ENCODE results near the gene IBA57.
"Not testable (repeated sequence)": the region's sequence is repeated elsewhere in the genome, so short reads cannot be mapped to it uniquely, and the experiment has no call there.

Gene IBA57

DNA sequence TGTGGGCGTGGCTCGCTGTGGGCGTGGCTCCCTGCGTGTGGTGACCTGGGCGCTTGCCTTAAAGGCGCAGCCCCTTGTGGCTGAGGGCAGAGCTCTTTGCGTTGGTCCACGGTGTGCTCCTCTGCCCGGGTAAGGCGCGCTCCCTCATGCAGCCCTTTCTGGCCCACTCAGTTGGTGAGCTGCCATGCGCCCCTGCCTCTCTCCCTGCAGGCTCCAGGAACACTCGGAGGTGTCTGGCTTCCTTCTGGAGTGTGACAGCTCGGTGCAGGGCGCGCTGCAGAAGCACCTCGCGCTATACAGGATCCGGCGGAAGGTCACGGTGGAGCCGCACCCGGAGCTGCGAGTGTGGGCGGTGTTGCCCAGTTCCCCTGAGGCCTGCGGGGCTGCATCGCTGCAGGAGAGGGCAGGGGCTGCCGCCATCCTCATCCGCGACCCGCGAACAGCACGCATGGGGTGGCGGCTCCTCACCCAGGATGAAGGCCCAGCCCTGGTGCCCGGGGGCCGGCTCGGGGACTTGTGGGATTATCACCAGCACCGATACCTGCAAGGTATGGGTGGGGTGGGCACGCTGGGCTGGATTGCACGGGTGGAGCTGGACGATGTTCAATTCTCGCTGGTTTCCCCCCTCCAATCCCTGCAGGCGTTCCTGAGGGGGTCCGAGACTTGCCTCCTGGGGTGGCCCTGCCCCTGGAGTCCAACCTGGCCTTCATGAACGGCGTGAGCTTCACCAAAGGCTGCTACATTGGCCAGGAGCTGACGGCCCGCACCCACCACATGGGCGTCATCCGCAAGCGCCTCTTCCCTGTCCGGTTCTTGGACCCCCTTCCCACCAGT is 9.1 kb downstream of the IBA57 start:
- DNase-seq = peak; percentile 21

DNA sequence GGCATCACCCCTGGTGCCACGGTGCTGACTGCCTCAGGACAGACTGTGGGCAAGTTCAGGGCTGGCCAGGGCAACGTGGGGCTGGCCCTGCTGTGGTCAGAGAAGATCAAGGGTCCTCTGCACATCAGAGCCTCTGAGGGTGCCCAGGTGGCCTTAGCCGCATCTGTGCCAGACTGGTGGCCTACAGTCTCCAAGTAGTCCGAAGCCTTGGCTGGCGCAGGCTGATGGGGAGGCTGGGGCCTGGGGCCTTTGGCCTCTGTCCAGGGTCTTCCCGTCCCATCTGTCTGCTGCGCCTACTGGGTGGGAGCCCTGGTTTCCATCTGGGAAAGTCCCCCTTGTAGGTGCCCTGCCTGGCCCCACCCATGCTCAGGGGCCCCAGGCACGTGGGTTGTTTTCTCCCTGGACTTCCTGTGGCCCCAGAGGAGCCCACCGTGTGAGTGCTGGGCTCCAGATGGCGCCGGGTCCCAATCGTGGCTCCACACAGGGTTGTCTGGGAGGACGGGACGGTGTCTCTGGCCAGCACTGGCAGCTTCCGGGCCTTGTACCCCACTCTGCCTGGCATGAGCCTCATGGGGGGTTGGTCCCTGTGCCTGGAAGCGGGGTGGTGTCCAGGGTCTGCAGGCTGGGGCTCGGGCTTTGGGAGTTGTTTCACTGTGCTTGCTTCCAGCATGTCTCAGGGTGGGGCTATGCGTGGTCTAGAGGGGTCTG is 9.9 kb downstream of the IBA57 start:
- no peak for DNase-seq

DNA sequence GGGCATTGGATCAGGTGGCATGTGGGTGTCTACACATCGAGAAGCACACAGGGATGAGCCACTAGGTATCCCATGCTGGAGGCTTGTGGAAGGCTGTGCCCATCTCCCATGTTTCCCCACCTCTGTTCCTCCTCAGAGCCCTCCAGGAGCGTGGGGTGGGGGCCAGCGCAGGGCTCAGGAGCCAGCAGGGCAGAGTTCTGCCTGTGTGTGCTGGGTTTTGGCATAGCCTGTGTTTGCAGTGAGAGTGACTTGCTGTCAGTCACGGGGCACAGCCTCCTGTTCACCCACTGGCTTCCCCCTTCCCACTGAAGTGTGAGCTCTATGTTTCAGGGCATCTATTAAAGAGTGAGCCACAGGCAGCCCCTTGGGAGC is 10.4 kb downstream of the IBA57 start:
- no peak for DNase-seq

DNA sequence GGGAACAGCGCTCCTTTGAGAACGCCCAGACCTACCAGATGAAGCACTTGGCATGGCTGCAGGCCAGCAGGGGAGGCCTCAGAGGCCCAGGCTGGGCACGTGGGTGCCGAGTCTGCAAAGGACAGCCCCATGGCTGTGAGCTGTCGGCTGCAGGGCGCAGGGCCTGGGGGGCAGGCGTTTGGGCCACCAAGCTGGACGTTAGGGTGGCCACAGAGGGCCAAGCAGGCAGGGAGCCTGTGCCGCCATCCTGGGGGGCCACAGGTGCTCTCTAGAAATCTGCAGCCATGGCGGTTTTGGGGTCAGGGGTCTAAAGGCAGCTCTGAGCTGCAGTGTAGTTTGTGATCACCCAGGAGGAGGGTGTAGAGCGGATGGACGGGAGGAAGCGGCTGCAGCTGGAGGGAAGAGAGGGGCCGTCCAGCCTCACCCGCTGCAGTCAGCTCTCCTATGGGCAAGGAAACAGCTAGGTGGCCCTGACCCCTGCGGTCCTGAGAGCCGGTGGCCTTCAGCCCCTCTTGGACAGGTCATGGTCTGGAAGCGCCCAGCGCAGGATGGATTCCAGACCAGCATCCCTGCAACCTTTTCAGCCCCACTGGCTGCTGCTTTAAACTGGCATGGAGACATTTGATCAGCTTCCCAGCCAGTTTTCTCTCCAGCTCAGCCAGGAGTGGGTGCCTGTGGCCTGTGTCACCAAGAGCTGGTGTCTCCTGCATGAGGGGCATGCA is 11.0 kb downstream of the IBA57 start:
- DNase-seq = no peak

DNA sequence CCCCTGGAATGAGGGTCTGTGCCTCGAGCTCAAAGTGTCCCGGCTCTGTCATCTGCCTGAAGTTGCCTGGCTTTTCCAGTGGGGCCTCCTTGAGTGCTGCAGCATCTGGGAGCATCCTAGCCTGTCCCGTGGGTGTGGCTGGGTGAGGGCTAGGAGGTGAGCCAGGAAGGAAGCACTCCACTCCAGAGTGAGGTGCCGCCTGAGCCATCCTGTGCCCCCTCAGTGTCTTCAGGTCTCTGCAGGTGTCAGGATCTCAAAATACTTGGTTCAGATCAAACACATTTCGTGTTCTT is 11.5 kb downstream of the IBA57 start:
- DNase-seq = no peak

DNA sequence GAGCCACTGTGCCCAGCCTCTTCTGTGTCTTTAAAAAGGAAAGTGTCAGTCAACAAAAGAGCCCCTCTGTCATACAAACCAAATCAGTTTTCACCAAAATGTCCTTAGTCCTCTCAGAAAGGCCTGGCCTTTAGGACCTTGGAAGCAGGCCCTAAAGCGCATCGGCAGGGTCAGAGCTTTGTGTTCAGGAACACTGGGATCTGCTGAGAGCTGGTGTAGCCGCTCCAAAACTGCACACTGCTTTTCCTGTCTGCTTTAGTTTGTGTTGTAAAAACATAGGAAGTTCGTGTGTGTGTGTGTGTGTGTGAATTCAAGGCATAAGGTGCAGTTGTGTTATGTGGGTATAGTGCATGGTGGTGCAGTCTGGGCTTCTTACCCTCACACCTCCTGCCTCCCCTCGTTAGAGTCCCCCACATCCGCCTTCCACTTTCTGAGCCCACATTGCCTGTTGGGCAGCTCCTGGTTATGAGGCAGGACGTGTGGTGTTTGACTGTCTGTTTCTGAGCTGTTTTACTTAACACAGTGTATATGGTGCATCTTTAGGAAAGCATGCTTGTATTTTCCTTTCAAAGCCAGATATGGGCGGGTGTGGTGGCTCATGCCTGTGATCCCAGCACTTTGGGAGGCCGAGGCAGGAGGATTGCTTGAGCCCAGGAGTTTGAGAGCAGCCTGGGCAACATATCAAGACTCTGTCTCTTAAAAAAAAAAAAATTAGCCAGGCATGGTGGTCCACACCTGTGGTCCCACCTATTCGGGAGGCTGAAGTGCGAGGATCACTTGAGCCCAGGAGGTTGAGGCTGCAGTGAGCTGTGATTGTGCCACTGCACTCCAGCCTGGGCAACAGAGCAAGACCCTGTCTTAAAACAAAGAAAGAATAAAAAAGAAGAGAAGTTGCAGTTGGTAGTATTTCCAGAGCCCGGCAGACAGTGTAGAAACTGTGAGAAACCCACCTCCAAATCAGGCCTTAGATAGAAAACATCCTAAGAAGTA is 12.4 kb downstream of the IBA57 start:
- no peak for DNase-seq

DNA sequence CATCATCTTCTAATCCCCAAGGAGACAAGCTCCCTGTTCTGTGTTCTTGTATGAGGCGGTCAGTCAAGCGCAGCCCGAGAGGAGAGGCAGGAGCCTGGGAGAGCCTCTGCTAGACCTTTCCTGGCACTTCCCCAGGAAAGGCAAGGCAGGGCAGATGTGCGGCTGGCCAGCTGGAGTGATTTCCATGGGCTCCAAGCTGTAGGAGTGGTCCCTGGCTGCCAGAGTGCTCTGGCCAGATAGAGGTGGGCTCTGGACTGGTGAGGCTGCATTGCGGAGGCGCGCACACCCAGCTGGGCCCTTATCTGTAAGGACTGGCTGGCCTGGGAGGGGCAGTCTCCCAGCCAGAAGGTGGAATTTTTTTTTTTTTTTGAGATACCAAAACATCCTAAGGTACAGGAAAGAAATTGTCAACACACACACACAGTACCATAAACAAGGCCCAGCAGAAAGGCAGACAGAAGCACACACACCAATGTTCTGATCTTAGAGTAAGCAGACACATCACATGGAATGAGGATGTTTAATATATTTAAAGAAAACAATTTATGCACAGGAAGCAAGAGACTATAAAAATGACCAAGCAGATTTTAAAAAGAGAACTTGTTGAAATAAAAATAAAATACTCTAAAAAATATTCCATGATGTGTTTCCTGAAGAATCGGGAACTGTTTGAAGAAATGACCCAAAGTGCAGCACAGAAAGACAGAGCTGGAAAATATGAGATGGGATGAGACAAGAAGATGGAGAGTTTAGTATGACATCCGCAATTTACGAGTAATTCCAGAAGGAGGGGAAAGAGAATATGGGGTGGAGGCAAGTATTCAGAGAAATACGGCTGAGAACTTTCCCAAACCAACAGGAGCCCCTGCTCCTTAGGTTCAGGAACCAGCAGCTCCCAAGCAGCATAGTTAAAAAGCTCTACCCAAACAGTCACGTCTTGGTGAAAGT is 13.4 kb downstream of the IBA57 start:
- DNase-seq = no peak

DNA sequence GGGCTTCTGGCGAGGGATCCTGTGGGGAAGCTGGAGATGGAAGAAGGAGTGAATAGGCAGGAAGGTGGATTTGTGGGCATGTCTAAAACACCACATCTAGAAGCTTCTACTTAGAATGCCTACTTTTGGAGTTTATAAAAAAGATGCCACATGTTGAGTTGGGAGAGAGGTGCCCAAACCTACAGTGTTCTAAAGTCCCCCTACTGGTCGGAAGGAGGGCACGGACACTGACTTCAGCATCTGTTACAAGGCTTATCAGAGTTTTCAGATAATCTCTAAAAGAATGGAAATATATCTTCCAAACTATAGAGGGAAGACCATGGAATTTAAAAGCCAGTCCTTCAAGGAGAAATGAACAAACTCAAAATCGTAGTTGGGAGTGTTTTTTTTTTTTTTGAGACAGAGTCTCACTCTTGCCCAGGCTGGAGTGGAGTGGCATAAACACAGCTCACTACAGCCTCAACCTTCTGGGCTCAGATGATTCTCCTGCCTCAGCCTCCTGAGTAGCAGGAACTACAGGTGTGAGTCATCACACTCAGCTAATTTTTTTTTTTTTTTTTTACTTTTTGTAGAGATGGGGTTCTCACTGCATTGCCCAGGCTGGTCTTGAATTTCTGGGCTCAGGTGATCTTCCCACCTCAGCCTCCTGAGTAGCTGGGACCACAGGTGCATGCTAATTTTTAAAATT is 14.8 kb downstream of the IBA57 start:
- DNase-seq = no peak

DNA sequence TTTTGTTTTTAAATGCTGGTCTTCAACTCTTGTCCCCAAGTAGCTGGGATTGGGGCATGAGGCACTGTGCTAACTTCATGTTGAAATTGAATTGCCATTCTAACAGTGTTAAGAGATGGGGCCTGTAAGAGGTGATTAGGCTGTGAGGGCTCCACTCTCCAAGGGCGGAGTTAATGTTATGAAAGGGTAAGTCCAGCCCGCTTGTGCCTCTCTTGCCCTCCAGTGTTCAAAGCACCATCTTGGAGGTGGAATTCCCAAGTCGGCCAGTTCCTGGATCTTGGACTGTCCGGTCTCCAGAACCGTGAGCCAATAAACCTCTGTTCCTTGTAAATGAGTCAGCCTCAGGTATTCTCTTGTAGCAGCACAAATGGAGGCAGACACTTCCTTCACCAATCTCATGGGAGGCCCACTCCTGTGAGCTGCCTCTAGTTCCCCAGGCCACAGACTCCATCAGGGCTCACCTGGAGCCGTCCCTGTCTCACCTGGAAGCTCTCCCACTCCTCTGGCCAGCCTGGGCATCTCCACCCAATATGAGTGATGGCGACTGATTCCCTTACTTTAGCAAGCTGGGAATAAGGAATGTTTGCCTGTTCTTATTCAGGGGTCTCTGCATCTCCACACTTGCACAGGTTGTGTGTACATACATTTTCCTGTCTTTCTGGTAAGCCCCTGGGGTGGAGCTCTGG is 15.5 kb downstream of the IBA57 start:
- no peak for DNase-seq

DNA sequence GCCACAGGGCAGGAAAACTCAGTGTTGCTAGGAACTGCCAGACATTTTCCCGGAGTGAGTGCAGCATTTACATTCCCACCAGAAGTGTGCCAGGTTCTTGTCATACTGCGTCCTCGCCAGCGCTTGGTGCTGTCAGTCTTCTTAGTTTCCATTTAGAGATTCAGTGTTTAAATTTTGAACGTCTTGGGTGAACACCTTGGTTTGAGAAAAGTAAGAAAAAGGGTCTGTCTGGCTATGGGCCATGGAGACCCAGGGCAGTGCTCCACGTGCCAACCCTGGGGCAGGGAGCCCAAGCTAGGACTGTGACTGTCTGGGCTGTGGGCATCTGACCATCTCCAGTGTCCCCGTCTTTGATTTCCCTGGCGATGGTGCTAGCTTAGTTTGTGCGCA is 16.0 kb downstream of the IBA57 start:
- no peak for DNase-seq

DNA sequence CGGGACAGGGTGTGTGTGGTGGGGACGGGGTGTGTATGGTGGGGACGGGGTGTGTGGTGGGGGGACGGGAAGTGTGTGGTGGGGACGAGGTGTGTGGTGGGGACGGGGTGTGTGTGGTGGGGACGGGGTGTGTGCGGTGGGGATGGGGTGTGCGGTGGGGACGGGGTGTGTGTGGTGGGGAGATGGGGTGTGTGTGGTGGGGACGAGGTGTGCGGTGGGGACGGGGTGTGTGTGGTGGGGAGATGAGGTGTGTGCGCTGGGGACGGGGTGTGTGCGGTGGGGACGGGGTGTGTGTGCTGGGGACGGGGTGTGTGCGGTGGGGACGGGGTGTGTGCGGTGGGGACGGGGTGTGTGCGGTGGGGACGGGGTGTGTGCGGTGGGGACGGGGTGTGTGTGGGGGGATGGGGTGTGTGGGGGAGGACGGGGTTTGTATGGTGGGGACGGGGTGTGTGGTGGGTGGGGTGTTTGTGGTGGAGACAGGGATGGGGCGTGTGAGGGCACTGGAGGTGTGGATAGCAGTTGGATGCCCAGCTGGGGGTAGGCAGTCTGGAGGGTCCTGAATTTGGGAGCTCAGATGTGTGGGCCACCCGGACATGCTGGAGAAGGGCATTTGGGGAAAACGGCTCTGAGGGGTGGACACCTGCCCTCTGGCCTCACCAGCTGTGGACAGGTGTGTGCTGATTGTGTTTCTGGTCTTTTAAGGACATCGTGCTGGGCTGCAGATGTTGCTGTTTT is 16.9 kb downstream of the IBA57 start:
- DNase-seq = no peak

DNA sequence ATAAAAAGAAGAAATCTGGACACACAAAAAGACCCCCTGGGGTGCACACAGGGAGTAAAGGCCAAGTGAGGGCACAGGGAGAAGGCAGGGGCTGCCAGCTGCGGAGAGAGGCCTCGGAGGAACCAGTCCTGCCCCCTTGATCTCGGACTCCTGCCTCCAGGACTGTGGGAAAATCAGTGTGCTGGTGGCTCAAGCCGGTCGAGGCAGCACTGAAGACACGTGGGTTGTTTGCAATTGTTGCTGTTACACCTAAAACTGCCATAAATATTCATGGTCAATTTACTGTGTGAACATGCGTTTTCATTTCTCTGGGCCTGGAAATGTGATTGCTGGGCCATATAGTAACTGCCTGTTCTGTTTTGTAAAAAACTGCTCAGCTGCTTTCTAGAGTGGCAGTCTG is 18.5 kb downstream of the IBA57 start:
- no peak for DNase-seq

DNA sequence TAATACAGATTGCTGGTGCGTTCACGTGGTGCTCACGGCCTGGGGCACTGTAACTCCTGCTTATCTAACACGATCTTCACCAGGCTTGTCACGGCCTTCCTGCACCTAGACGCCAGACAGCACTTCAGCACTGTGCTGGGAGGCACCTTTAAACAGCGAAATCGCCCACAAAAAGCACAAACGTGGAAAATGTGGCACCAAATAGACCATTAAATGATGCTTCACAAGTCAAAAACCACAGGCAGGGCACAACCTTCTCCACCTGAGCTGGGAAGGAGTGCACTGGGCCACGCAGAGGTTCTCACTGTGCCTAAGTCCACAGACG is 20.0 kb downstream of the IBA57 start:
- DNase-seq = peak; percentile 42

DNA sequence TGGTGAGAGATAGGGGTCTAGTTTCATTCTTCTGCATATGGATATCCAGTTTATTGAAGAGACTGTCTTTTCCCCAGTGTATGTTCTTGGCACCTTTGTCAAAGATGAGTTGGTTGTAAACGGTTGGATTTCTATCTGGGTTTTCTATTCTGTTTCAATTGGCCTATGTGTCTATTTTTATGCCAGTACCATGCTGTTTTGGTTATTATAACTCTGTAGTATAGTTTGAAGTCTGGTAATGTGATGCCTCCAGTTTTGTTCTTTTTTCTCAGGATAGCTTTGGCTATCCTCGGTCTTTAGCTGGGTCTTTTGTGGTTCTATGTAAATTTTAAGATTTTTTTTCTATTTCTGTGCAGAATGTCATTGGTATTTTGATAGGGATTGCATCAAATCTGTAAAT is 22.6 kb downstream of the IBA57 start:
- not testable (repeated sequence) for DNase-seq

DNA sequence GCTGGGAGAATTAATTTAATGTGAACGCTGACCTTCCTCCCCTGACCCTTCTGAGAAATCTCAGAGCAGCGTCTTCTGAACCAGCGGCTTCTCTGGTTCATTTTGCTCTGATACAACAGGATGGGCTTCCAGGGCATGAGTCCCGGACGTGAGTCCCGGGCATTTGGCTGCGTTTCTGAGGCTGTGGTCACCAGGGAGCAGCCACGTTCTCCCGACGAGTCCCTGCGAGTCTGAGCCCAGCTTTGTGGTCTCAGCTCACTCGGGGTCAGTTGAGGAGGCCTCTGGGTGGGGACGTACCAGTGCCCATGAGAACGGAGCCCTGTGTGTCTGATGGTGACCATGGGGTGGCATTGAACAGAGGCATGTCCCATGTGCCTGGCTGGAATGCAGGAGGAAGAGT is 24.6 kb downstream of the IBA57 start:
- no peak for DNase-seq

DNA sequence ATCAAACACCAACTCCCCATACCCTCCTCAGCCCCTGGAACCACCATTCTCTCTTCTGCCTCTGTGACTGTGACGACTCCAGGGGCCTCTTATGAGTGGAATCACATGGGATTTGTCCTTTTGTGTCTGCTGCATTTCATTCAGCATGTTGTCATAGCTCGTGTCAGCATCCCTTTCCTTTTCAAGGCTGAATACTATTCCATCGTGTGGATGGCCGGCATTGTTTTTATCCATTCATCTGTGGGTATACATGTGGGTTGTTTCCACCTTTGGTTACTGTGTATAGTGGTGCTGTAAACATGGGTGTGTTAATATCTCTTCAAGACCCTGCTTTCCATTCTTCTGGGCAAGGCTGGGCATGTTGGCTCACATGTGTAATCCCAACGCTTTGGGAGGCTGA is 25.2 kb downstream of the IBA57 start:
- DNase-seq = no peak

DNA sequence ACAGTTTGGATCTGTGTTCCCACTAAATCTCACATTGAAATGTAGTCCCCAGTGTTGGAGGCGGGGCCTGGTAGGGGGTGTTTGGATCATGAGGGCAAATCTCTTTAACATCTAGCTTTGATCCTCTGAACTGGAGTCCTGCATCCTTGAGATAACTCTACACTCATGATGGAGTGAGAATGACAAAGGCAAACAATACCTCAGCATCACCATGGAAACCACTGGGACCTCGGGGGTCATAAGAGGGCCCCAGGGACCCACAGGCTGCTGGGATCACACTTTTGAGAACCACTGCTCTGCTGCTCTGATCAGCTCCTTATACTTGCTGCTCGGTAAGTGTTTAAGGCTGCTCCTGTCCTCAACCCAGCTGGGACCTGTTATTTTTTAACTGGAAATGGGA is 28.8 kb downstream of the IBA57 start:
- DNase-seq = no peak

DNA sequence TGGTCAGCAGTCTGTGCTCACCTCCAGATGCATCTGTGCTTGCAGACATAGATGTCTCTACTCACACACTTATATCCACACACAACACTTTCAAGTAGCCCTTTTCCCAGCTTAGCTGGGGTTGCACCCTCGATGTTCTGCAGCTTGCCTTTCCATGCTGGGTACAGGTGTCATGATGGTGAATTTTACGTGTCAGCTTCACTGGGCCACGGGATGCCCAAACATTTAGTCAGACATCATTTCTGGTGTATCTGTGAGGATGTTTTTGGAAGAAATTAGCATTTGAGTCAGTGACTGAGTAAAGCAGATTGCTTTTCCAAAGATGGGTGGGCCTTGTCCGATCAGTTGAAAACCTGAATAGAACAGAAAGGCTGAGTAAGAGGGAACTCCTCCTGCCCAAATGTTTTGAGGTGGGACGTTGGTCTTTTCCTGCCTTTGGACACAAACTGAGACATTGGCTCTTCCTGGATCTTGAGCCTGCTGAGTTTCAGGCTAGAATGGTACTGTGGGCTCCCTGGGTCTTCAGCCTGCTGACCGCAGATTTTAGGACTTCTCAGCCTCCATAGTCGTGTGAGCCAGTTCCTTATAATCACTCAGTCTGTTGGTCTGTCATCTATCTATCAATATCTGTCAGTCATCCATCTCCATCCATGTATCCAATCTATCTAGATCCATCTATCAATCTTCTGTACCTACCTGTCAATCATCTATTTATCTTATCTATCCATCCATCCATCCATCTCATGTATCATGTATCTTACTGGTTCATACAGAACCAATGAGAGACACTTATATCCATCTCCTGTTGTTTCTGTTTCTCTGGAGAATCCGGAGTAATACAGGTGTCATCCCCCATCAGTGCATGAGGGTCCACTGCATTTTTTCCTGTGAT is 29.6 kb downstream of the IBA57 start:
- DNase-seq = no peak
